Measurements from ENCODE around the gene CNNM2.

Gene CNNM2

DNA sequence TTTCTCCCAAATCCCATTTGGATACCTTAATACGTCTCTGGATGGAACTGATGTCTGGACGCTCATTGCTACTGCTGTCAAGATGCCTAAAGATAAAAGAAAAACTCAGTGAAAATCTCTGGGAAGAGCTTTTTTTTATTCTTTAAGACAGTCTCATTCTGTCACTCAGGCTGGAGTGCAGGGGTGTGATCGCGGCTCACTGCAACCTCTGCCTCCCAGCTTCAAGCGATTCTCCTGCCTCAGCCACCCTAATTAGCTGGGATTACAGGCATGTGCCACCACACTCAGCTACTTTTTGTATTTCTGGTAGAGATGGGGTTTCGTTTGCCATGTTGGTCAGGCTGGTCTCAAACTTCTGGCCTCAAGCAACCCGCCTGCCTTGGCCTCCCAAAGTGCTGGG is 172.8 kb downstream of the CNNM2 start:
- H3K4me3 ChIP-seq (ENCODE audit: insufficient read length, low read depth), result no peak overlapping the region
- H3K9me3 ChIP-seq (ENCODE audit: insufficient read depth, low read length), result no peaks in the 10 kb centered on the region
- H3K27me3 ChIP-seq (ENCODE audit: insufficient read depth, insufficient read length), result no peaks in the 10 kb centered on the region
- TF ChIP-seq YY1 (IDR thresholded peaks at IDR 0.05; ENCODE audit: insufficient read depth, insufficient read length) (no peak), ZNF274 (IDR thresholded peaks at IDR 0.05; ENCODE audit: low read depth, low read length) (no peak), SUZ12 (IDR thresholded peaks at IDR 0.05; ENCODE audit: extremely low read depth, insufficient read depth, insufficient read length) (no peak)
- no peak overlapping the region for H3K9ac ChIP-seq (ENCODE audit: insufficient read length, low read depth)
- no peak for DNase-seq (ENCODE audit: low read depth, low spot score)
- H3K36me3 ChIP-seq (ENCODE audit: insufficient read depth, insufficient read length, low read length), result peaks cover 82% of the 10 kb centered on the region
- no peaks in the 10 kb centered on the region for H3K4me1 ChIP-seq (ENCODE audit: insufficient read depth, insufficient read length)

GRCh38 chr10:103095005-103095404 is 176.9 kb downstream of the CNNM2 start:
- H3K4me3 ChIP-seq (ENCODE audit: insufficient read length, low read depth), result no peak overlapping the region
- H3K9me3 ChIP-seq (ENCODE audit: insufficient read depth, low read length), result no peaks in the 10 kb centered on the region
- no peak overlapping the region for H3K9ac ChIP-seq (ENCODE audit: insufficient read length, low read depth)
- DNase-seq (ENCODE audit: low read depth, low spot score), result no peak
- H3K27me3 ChIP-seq (ENCODE audit: insufficient read depth, insufficient read length), result no peaks in the 10 kb centered on the region
- H3K36me3 ChIP-seq (ENCODE audit: insufficient read depth, insufficient read length, low read length), result peaks cover 74% of the 10 kb centered on the region
- no peaks in the 10 kb centered on the region for H3K4me1 ChIP-seq (ENCODE audit: insufficient read depth, insufficient read length)
- TF ChIP-seq ZNF274 (IDR thresholded peaks at IDR 0.05; ENCODE audit: low read depth, low read length), result no peak
- no peak for TF ChIP-seq SUZ12 (IDR thresholded peaks at IDR 0.05; ENCODE audit: extremely low read depth, insufficient read depth, insufficient read length)

DNA sequence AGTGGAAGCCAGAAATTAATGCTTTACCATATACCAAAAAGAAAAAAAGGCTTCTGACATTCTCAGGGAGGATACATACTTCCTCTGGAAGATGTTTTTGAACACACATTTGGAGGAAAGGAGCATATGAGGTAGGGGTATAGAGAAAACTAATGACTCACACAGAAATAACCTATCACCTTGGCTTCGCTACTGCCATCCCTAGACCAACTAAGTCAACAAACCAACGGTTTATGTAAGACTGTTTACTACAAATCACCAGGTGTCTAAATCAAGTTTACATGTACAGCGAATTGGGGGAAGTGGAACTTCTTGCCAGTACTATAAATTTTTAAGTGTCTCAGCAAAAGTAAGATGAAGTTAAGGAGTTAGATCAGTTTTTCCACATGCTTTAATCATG is 178.0 kb downstream of the CNNM2 start:
- DNase-seq (ENCODE audit: low read depth, low spot score), result no peak
- Histone ChIP-seq H3K9ac (ENCODE audit: insufficient read length, low read depth) (no peak overlapping the region), H3K27me3 (ENCODE audit: insufficient read depth, insufficient read length) (no peaks in the 10 kb centered on the region), H3K4me1 (ENCODE audit: insufficient read depth, insufficient read length) (no peaks in the 10 kb centered on the region), H3K4me3 (ENCODE audit: insufficient read length, low read depth) (no peak overlapping the region), H3K36me3 (ENCODE audit: insufficient read depth, insufficient read length, low read length) (peaks cover 73% of the 10 kb centered on the region), H3K9me3 (ENCODE audit: insufficient read depth, low read length) (no peaks in the 10 kb centered on the region)
- TF ChIP-seq ZNF274 (IDR thresholded peaks at IDR 0.05; ENCODE audit: low read depth, low read length), result no peak
- TF ChIP-seq YY1 (IDR thresholded peaks at IDR 0.05; ENCODE audit: insufficient read depth, insufficient read length), result no peak
- no peak for TF ChIP-seq SUZ12 (IDR thresholded peaks at IDR 0.05; ENCODE audit: extremely low read depth, insufficient read depth, insufficient read length)

GRCh38 chr10:103098240-103098639 is 180.1 kb downstream of the CNNM2 start:
- no peak overlapping the region for H3K9ac ChIP-seq (ENCODE audit: insufficient read length, low read depth)
- no peak overlapping the region for H3K4me3 ChIP-seq (ENCODE audit: insufficient read length, low read depth)
- no peaks in the 10 kb centered on the region for H3K9me3 ChIP-seq (ENCODE audit: insufficient read depth, low read length)
- no peak for DNase-seq (ENCODE audit: low read depth, low spot score)
- no peaks in the 10 kb centered on the region for H3K27me3 ChIP-seq (ENCODE audit: insufficient read depth, insufficient read length)
- TF ChIP-seq YY1 (IDR thresholded peaks at IDR 0.05; ENCODE audit: insufficient read depth, insufficient read length), result no peak
- peaks cover 2% of the 10 kb centered on the region for H3K4me1 ChIP-seq (ENCODE audit: insufficient read depth, insufficient read length)
- peaks cover 56% of the 10 kb centered on the region for H3K36me3 ChIP-seq (ENCODE audit: insufficient read depth, insufficient read length, low read length)

DNA sequence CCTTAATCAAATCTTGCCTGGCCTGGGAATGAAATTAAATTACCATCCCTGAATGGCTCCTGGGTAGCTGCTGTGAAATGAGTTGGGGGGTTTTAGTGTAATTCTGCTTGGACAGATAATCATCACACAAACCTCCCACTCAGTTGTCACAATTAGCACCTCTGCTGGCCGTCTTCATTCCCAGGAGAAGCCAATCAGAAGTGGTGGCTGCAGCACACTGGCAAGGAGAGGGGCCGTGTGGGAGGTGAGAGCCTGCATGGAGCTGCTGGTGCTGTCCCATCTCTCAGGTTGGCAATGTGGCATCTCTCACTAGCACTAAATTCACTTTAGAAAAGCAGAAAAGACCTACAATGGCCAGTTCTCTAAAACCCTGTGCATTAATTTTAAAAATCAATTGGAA is 182.5 kb downstream of the CNNM2 start:
- H3K36me3 ChIP-seq (ENCODE audit: insufficient read depth, insufficient read length, low read length), result peaks cover 60% of the 10 kb centered on the region
- H3K9ac ChIP-seq (ENCODE audit: insufficient read length, low read depth), result no peak overlapping the region
- DNase-seq (ENCODE audit: low read depth, low spot score), result no peak
- TF ChIP-seq YY1 (IDR thresholded peaks at IDR 0.05; ENCODE audit: insufficient read depth, insufficient read length) (no peak), SUZ12 (IDR thresholded peaks at IDR 0.05; ENCODE audit: extremely low read depth, insufficient read depth, insufficient read length) (no peak), ZNF274 (IDR thresholded peaks at IDR 0.05; ENCODE audit: low read depth, low read length) (no peak)
- no peak overlapping the region for H3K4me3 ChIP-seq (ENCODE audit: insufficient read length, low read depth)
- H3K4me1 ChIP-seq (ENCODE audit: insufficient read depth, insufficient read length), result peaks cover 2% of the 10 kb centered on the region
- H3K27me3 ChIP-seq (ENCODE audit: insufficient read depth, insufficient read length), result no peaks in the 10 kb centered on the region
- no peaks in the 10 kb centered on the region for H3K9me3 ChIP-seq (ENCODE audit: insufficient read depth, low read length)

GRCh38 chr10:103102195-103102594 is 184.1 kb downstream of the CNNM2 start:
- peaks cover 2% of the 10 kb centered on the region for H3K4me1 ChIP-seq (ENCODE audit: insufficient read depth, insufficient read length)
- no peak overlapping the region for H3K4me3 ChIP-seq (ENCODE audit: insufficient read length, low read depth)
- H3K9ac ChIP-seq (ENCODE audit: insufficient read length, low read depth), result no peak overlapping the region
- no peaks in the 10 kb centered on the region for H3K9me3 ChIP-seq (ENCODE audit: insufficient read depth, low read length)
- DNase-seq (ENCODE audit: low read depth, low spot score), result no peak
- TF ChIP-seq SUZ12 (IDR thresholded peaks at IDR 0.05; ENCODE audit: extremely low read depth, insufficient read depth, insufficient read length) (no peak), ZNF274 (IDR thresholded peaks at IDR 0.05; ENCODE audit: low read depth, low read length) (no peak), YY1 (IDR thresholded peaks at IDR 0.05; ENCODE audit: insufficient read depth, insufficient read length) (no peak)
- peaks cover 59% of the 10 kb centered on the region for H3K36me3 ChIP-seq (ENCODE audit: insufficient read depth, insufficient read length, low read length)
- no peaks in the 10 kb centered on the region for H3K27me3 ChIP-seq (ENCODE audit: insufficient read depth, insufficient read length)

- no peak overlapping the region for H3K4me3 ChIP-seq (ENCODE audit: insufficient read length, low read depth)
- H3K36me3 ChIP-seq (ENCODE audit: insufficient read depth, insufficient read length, low read length), result peaks cover 46% of the 10 kb centered on the region
- H3K27me3 ChIP-seq (ENCODE audit: insufficient read depth, insufficient read length), result no peaks in the 10 kb centered on the region
- no peak for TF ChIP-seq SUZ12 (IDR thresholded peaks at IDR 0.05; ENCODE audit: extremely low read depth, insufficient read depth, insufficient read length)
- TF ChIP-seq YY1 (IDR thresholded peaks at IDR 0.05; ENCODE audit: insufficient read depth, insufficient read length), result no peak
- TF ChIP-seq ZNF274 (IDR thresholded peaks at IDR 0.05; ENCODE audit: low read depth, low read length), result no peak
- H3K9ac ChIP-seq (ENCODE audit: insufficient read length, low read depth), result no peak overlapping the region
- no peaks in the 10 kb centered on the region for H3K9me3 ChIP-seq (ENCODE audit: insufficient read depth, low read length)
- no peak for DNase-seq (ENCODE audit: low read depth, low spot score)
- H3K4me1 ChIP-seq (ENCODE audit: insufficient read depth, insufficient read length), result peaks cover 2% of the 10 kb centered on the region
Measured at GRCh38 chr10:103103989-103104388, 185.9 kb downstream of the CNNM2 start.

- no peak for DNase-seq (ENCODE audit: low read depth, low spot score)
- H3K36me3 ChIP-seq (ENCODE audit: insufficient read depth, insufficient read length, low read length), result peaks cover 44% of the 10 kb centered on the region
- H3K4me3 ChIP-seq (ENCODE audit: insufficient read length, low read depth), result no peak overlapping the region
- H3K4me1 ChIP-seq (ENCODE audit: insufficient read depth, insufficient read length), result peaks cover 2% of the 10 kb centered on the region
- TF ChIP-seq ZNF274 (IDR thresholded peaks at IDR 0.05; ENCODE audit: low read depth, low read length), result no peak
- TF ChIP-seq SUZ12 (IDR thresholded peaks at IDR 0.05; ENCODE audit: extremely low read depth, insufficient read depth, insufficient read length), result no peak
- TF ChIP-seq YY1 (IDR thresholded peaks at IDR 0.05; ENCODE audit: insufficient read depth, insufficient read length), result no peak
- H3K9me3 ChIP-seq (ENCODE audit: insufficient read depth, low read length), result no peaks in the 10 kb centered on the region
- no peak overlapping the region for H3K9ac ChIP-seq (ENCODE audit: insufficient read length, low read depth)
- no peaks in the 10 kb centered on the region for H3K27me3 ChIP-seq (ENCODE audit: insufficient read depth, insufficient read length)
Measured at GRCh38 chr10:103104721-103105120, 186.6 kb downstream of the CNNM2 start.
